HepG2 (cell line): ENCODE data around the gene SLC22A5. TPM values are rescaled to one million over a fixed set of nuclear protein-coding genes. Genes with fewer than 3 reads are reported as not detected.

Experiments used
- ATAC-seq: fragments of 200-7000 bp; cut with Tn5 transposase; 3 replicates; pipeline ENCODE4 v1.9.1; 2020; ENCODE audit warnings: mild to moderate bottlenecking, moderate library complexity
- BruUV-seq: library from RNA; stranded (reverse); fragments of 400-500 nt; replicated peaks from 2 replicates; lab custom pipeline; 2021; lab: Mats Ljungman, UMichigan
- CTCF ChIA-PET: fragments of 300-600 bp; formaldehyde crosslinking; extraction: SDS; loops from one replicate; lab custom pipeline; 2021; ENCODE audit warnings: low total read pairs, inconsistent platforms, low intra/inter-chr PET ratio; lab: Yijun Ruan, JAX
- POLR2A ChIA-PET: fragments of 350-600 bp; sonication (Branson Sonifier 250); formaldehyde crosslinking; loops from one replicate; lab custom pipeline; 2020; ENCODE audit warnings: antibody characterized with exemption, inconsistent platforms; lab: Yijun Ruan, JAX
- DNase-seq: peaks from one replicate; pipeline ENCODE4 v3.0.0-alpha.2; 2015; ENCODE audit warnings: low spot score
- FAIRE-seq: peaks from 3 replicates; lab custom pipeline; 2011; peaks lifted over from hg19 to GRCh38; lab: Jason Lieb, UNC
- H2AFZ ChIP-seq: one replicate; pipeline ENCODE4 v1.6.1; 2011; ENCODE audit warnings: low read length, inconsistent platforms
- H3K27ac ChIP-seq: fragments of 300-600 bp; 3 replicates; pipeline ENCODE4 v1.8.0; 2011; ENCODE audit warnings: mixed run types, mild to moderate bottlenecking, mixed read lengths, low read length, inconsistent platforms; ENCODE audit not compliant: insufficient read depth; ENCODE audit errors: extremely low read length
- H3K27me3 ChIP-seq, 2 experiments: fragments of 200-600 bp in 1 of 2; 2 replicates in 1 of 2; 3 replicates in 1 of 2; pipeline versions ENCODE4 v1.6.0 to v1.8.0; 2011; ENCODE audit warnings: low read length in 2 of 2, mild to moderate bottlenecking in 2 of 2, moderate library complexity in 2 of 2, inconsistent platforms in 1 of 2; ENCODE audit not compliant: insufficient read depth in 2 of 2, control insufficient read depth in 1 of 2
- H3K36me3 ChIP-seq, 2 experiments: fragments of 200-600 bp in 1 of 2; replicated peaks in 1 of 2; 2 replicates in 1 of 2; 3 replicates in 1 of 2; pipeline versions ENCODE4 v1.5.1 to v1.8.0; 2011; ENCODE audit warnings: low read length in 2 of 2, inconsistent platforms in 1 of 2; ENCODE audit not compliant: insufficient read depth in 2 of 2, control insufficient read depth in 1 of 2
- H3K4me1 ChIP-seq: 2 replicates; pipeline ENCODE4 v1.5.1; 2012; ENCODE audit warnings: low read length, inconsistent platforms; ENCODE audit not compliant: insufficient read depth
- H3K4me2 ChIP-seq: 2 replicates; pipeline ENCODE4 v1.6.0; 2011; ENCODE audit warnings: low read depth, low read length, inconsistent platforms
- H3K4me3 ChIP-seq, 3 experiments: fragments of 200-600 bp in 1 of 3; sonication (generic), shearing (Covaris generic) in 1 of 3; replicated peaks in 1 of 3; 2 replicates each; pipeline ENCODE4 v1.5.1; 2011 to 2016; ENCODE audit warnings: low read length in 3 of 3, inconsistent platforms in 2 of 3, low read depth in 2 of 3, mild to moderate bottlenecking in 2 of 3, control low read depth in 1 of 3, mixed read lengths in 1 of 3; ENCODE audit not compliant: insufficient read depth in 1 of 3
- H3K79me2 ChIP-seq: one replicate; pipeline ENCODE4 v1.6.1; 2011; ENCODE audit warnings: low read length, inconsistent platforms; ENCODE audit not compliant: insufficient read depth
- H3K9ac ChIP-seq: 2 replicates; pipeline ENCODE4 v1.6.0; 2011; ENCODE audit warnings: mild to moderate bottlenecking, low read depth, low read length, inconsistent platforms; ENCODE audit not compliant: insufficient read depth
- H3K9me3 ChIP-seq: 2 replicates; pipeline ENCODE4 v1.5.1; 2012; ENCODE audit warnings: mild to moderate bottlenecking, low read length
- H4K20me1 ChIP-seq: 2 replicates; pipeline ENCODE4 v1.6.0; 2011; ENCODE audit warnings: inconsistent platforms, mild to moderate bottlenecking, low read length, moderate library complexity; ENCODE audit not compliant: insufficient read depth
- ASH2L ChIP-seq: fragments of 300-600, 200-600 bp; sonication (generic); IDR thresholded peaks from 2 replicates; pipeline ENCODE4 v1.7.0; 2017; ENCODE audit warnings: low read depth, mild to moderate bottlenecking, moderate library complexity, mixed read lengths, low read length; ENCODE audit not compliant: insufficient read length
- MED1 ChIP-seq: sonication (generic); formaldehyde crosslinking; IDR thresholded peaks from 2 replicates; pipeline ENCODE4 v1.4.0; 2020; ENCODE audit warnings: missing genetic modification reagents
- TCF7 ChIP-seq: sonication (generic); IDR thresholded peaks from 2 replicates; pipeline ENCODE4 v1.6.1; 2016; ENCODE audit warnings: antibody characterized with exemption, low read depth
- ZNF615 ChIP-seq: sonication (generic); formaldehyde crosslinking; IDR thresholded peaks from 2 replicates; pipeline ENCODE4 v1.5.0; 2020; ENCODE audit warnings: mild to moderate bottlenecking, missing genetic modification reagents, borderline replicate concordance
- WGBS: methylation state at CpG from one replicate; pipeline ENCODE4 v1.1.6; 2017; ENCODE audit warnings: low lambda C conversion rate; 5-methylcytosine and 5-hydroxymethylcytosine counted together
- in situ Hi-C: cut with HindIII; loops from 2 replicates; pipeline ENCODE4 v1.10.0; 2017; ENCODE audit warnings: low pct_unique_long_range_greater_than_20kb; ENCODE audit not compliant: extremely low pct_ligation_motif_present
- intact Hi-C: fragments of 100-400 bp; cut with micrococcal nuclease; formaldehyde crosslinking; loops from one replicate; pipeline ENCODE4 v1.10.0; 2022; ENCODE audit not compliant: unreplicated experiment
- polyA plus RNA-seq, 8 experiments: library from polyadenylated mRNA; depleted of rRNA in 3 of 8; stranded (reverse) in 7 of 8; unstranded in 1 of 8; fragments of >200 nt; fragmentation: Illumina TruSeq in 4 of 8; extraction: Trizol in 4 of 8; gene quantifications; 2 replicates each; pipeline versions ENCODE4 v1.2.1 to v1.2.3, GENCODE V29; 2011 to 2016; ENCODE audit warnings: low read depth in 4 of 8, missing spikeins in 1 of 8, mixed read lengths in 1 of 8; ENCODE audit not compliant: insufficient read depth in 1 of 8
- total RNA-seq, 5 experiments: library from RNA; depleted of rRNA; stranded (reverse); fragments of >200 nt; fragmentation: Illumina TruSeq; extraction: Trizol; gene quantifications; 2 replicates each; pipeline ENCODE4 v1.2.3, GENCODE V29; 2016; ENCODE audit warnings: low read depth in 1 of 5
- TF ChIP-seq, protein P1 (sequence below): sonication (generic); formaldehyde crosslinking; IDR thresholded peaks from 2 replicates; pipeline ENCODE4 v1.4.0; 2020; ENCODE audit warnings: mild to moderate bottlenecking, low read depth, missing genetic modification reagents

SLC22A5 gene
- total and polyA plus RNA-seq, 2 of the 13 experiments (the other 11 are each of a cell fraction or from before 2014, with no cell fraction given): 7.1 to 15.1 TPM

DNA sequence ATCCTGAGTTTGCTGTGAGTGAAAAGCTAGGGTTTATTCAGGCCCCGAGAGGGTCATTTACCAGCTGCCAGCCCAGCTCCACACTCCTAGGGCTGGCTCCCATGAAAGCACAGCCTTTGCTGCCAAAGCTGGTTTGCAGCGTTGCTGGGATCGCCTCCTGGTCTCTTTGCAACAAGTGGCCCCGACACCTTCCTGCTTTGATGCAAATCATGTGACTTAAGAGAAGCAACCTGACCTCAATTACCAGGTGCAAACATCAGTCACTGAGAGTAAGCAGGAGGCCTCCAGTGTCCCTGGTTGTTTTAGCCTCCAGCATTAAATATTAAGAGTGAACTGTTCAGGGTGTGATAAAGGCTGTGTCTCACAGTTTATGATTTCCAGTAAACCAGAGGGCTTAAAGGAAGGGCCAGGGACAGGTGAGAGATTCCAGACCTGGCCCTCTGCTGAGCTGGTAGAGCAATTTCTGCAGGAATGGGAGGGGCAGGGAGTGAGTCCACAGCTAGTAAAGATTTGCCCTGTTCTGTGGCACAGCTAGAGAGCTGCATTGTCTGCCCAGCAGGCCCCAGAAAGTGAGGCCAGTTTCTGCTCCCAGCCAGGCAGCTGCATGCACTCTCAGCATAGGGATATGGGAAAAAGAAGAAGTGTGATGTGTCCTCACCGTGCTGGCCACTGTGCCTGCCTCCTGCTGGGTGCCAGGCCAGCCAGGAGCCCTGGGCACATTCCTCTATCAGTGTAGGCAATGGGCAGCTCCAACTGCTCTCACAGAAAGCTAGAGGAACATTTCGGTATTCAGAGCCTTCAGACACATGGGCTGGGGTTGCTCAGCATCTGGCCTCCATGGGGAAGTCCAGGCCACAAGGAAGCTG is 58.0 kb downstream of the SLC22A5 start:
- in situ Hi-C loops: loop anchor here (10.0 kb wide), 1 partner anchor 67 kb away; the partner anchor contains the start of gene IRF1
- peak overlapping the region; percentile 62 for H3K9ac ChIP-seq

More for the DNA sequence above, 58.0 kb downstream of the SLC22A5 start:
- no TSS peak for BruUV-seq
- H3K4me2 ChIP-seq: peak overlapping the region; percentile 63
- H3K9me3 ChIP-seq: no peaks in the 10 kb centered on the region
- peak; percentile 38 for ATAC-seq
- ChIA-PET CTCF (interaction anchor here (1.1 to 1.9 kb wide), 2 partner anchors 42 to 74 kb away, joined by 3 to 8 read pairs; no protein-coding TSS in a partner anchor), POLR2A (interaction anchor here (1.0 to 6.7 kb wide), 10 partner anchors 16 to 75 kb away, joined by 3 to 86 read pairs (median 6); partner anchors contain the start of gene IRF1)
- peak overlapping the region in 1 of 3 experiments; percentile 14; a peak in 1 of 6 replicates for H3K4me3 ChIP-seq
- WGBS: 42% methylated on average over 4 of the region's 6 CpGs
- no peak for FAIRE-seq
- no peaks in the 10 kb centered on the region for H3K27me3 ChIP-seq
- TF ChIP-seq TCF7 (no peak), ZNF615 (no peak), ASH2L (peak; percentile 8), MED1 (CRISPR knock-in tag) (0 out of 2 replicates have a peak, but pooled peaks have one; percentile 2)
- TF ChIP-seq, protein P1, sequence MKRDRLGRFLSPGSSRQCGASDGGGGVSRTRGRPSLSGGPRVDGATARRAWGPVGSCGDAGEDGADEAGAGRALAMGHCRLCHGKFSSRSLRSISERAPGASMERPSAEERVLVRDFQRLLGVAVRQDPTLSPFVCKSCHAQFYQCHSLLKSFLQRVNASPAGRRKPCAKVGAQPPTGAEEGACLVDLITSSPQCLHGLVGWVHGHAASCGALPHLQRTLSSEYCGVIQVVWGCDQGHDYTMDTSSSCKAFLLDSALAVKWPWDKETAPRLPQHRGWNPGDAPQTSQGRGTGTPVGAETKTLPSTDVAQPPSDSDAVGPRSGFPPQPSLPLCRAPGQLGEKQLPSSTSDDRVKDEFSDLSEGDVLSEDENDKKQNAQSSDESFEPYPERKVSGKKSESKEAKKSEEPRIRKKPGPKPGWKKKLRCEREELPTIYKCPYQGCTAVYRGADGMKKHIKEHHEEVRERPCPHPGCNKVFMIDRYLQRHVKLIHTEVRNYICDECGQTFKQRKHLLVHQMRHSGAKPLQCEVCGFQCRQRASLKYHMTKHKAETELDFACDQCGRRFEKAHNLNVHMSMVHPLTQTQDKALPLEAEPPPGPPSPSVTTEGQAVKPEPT (CRISPR knock-in tag): no peak
- H3K4me1 ChIP-seq: peaks cover 70% of the 10 kb centered on the region
- H4K20me1 ChIP-seq: no peaks in the 10 kb centered on the region
- H3K27ac ChIP-seq: peak overlapping the region; percentile 57
- no peak for DNase-seq
- no peaks in the 10 kb centered on the region; a peak in 1 of 5 replicates for H3K36me3 ChIP-seq
- no peak overlapping the region for H2AFZ ChIP-seq
- intact Hi-C loops: loop anchor here (2.0 kb wide), 1 partner anchor 73 kb away; no protein-coding TSS in a partner anchor
- H3K79me2 ChIP-seq: no peaks in the 10 kb centered on the region
